ENCODE data around the gene UCP3.
"Not testable (repeated sequence)": the region's sequence is repeated elsewhere in the genome, so short reads cannot be mapped to it uniquely, and the experiment has no call there.

Gene UCP3

DNA sequence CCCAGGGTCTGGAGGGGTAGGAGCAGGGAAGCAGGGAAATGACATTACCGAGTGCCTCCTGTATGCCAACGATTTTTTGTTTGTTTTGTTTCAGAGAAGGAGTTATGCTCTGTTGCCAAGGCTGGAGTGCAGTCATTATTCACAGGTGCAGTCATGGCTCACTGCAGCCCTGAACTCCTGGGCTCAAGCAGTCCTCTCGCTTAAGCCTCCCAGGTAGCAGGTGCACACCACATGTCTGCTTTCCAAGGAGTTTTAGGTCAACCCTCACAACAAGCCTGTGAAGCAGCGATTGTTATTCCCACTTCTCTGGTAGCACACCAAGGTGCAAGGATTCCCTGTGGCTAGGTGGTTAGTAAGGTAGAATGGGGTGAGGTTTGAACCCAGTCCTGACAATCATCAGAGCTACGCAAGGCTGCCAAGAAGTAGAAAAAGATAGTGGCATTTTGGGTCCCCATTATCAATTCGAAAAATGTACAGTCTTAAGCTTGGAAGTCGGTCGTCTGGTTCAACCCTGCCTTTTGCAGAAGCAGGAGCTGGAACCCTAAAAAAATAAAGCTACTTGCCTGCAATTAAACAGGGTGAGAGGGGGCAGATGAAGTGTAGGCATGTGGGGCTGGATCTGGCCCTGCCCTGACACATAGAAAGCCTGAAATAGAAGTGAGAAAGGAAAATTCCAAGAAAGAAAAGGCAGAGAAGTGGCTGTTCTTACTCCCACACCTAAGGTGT, 9.1 kb downstream of the UCP3 start:
- no peak for DNase-seq

DNA sequence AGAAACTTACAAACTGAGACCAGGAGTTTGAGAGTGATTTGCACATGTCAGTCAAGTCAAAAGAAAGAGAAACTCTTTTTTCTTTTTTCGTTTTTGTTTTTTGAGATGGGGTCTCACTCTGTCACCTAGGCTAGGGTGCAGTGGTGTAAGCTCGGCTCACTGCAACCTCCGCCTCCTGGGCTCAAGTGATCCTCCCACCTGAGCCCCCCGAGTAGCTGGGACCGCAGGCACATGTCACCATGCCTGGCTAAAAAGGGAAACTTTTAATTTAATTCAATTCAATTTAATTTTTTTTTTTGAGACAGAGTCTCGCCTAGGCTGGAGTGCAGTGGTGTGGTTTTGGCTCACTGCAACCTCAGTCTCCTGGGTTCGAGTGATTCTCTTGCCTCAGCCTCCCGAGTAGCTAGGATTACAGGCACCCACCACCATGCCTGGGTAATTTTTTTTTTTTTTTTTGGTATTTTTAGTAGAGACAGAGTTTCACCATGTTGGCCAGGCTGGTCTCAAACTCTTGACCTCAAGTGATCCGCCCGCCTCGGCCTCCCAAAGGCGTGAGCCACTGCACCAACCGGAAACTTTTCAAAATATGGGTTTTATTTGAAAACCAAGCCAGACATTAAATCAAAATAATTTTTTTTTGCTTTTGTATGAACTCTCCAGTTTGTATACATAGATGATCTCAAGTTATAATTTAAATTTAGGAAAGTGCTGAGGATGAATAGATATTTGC, 9.9 kb downstream of the UCP3 start:
- DNase-seq = no peak

GRCh38 chr11:73997120-73997770, 11.6 kb downstream of the UCP3 start:
- no peak for DNase-seq

- DNase-seq = no peak
These were observed 12.6 kb downstream of the UCP3 start for GRCh38 chr11:73996161-73996747.

- no peak for DNase-seq
These were observed 13.2 kb downstream of the UCP3 start for GRCh38 chr11:73995731-73996130.

DNA sequence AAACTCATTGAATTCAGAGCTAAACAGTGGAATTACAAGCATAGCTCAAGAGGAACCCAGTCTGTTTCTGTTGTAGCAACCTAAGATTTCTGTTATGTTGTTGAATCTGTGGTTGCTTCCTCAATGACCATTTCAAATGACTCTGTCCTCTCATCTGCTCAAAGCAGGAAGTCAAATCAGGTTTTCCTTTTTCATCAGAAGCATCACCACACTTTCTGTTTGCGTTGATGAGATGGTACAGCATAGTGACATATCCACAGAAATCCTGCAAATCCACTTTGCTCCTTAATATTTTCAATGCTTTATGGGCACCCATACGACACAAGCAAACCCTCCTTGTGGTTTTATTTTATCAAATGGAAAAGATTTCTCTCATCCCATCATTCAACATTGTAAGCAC, 13.6 kb downstream of the UCP3 start:
- peak; percentile 26 for DNase-seq

DNA sequence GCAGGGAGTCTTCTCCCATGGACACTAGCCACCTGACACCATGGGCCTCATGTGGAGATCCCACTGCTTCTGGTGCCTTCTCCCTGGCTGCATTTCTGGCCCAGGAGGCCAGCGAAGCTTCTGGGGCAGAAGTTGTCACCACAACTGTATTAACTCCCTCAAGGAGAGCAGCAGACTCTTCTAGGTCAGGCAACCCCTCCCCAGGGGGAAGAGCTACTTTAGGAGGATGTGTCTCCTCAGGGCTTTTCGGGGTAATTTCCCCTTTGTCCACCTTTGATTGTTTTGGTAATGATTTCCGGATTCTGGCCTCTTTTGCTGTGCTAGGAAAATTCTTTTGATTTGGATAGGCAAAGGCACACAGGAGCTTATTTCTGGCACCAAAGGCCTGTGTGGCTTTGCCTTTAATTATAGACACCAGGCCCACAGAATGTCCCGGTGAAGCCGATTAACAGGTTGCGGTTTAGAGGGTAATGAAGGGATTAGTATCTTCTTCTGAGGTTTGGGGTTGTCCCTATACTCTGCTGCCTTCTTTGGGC, 17.3 kb downstream of the UCP3 start:
- no peak for DNase-seq

GRCh38 chr11:73990730-73991129, 18.2 kb downstream of the UCP3 start:
- DNase-seq = no peak

DNA sequence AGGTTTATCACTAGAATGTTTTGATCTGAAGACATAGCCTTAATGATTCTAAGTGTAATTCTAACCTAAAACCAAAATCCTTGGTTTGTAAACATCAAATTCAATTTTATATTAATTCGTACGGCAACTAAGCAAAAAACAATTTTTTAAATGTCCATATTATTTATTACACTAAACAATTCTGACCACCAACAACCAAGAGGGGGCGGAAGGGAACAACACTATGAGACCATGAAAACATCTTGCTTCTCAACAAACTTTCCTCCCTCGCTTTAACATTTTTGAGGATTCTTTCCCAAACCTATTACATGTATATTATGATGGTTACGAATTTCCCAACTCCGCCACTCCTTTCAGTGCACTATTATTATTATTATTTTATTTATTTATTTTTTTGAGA, 19.7 kb downstream of the UCP3 start:
- DNase-seq = no peak

- no peak for DNase-seq
These were observed 20.7 kb downstream of the UCP3 start for GRCh38 chr11:73988227-73988626.

DNA sequence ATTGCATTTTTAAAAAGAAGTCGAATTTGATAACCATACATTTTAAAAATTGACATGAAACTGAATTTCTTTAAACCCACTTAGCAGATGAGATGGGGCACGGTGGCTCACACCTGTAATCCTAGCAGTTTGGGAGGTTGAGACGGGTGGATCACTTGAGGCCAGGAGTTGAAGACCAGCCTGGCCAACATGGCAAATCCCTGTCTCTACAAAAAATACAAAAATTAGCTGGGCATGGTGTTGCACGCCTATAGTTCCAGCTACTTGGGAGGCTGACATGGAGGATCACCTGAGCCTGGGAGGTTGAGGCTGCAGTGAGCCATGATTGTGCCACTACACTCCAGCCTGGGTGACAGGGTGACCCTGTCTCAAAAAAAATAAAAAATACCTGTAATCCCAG, 23.2 kb downstream of the UCP3 start:
- DNase-seq = not testable (repeated sequence)

DNA sequence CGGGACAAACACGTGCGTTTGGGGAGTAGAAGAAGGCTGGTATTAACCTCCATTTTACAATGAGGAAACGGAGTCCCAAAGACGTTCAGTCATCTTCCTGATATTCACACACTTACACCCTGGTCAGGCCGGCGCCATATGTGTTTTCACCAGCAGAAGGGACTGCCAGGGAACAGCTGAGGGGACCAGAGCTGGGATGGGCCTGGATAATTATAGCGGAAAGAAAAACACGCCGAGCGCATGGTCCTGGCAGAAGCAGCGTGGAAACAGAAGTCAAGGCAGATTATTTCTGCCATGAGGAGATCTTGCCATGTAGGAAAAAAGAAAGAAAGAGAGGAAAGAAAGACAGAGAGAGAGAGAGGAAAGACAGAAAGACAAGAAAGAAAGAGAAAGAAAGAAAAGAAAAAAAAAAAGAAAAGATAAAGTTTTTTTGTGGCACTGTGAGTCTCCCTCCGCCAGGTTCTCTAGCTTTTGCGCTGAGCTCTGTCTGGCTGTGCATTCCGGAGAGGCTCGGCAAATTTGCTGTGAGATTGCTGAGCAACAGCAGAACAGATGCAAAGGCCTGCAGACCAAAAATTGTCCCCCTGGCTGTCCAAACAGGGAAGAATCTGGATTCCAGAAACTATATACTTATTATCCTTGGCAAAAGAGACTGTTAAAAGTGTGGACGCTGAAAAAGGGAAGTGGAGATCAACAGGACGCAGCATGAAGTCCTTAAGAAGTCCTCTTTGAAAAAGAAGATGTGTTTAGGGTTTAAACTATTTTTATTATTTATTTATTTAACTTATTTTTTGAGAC, 24.9 kb downstream of the UCP3 start:
- no peak for DNase-seq

DNA sequence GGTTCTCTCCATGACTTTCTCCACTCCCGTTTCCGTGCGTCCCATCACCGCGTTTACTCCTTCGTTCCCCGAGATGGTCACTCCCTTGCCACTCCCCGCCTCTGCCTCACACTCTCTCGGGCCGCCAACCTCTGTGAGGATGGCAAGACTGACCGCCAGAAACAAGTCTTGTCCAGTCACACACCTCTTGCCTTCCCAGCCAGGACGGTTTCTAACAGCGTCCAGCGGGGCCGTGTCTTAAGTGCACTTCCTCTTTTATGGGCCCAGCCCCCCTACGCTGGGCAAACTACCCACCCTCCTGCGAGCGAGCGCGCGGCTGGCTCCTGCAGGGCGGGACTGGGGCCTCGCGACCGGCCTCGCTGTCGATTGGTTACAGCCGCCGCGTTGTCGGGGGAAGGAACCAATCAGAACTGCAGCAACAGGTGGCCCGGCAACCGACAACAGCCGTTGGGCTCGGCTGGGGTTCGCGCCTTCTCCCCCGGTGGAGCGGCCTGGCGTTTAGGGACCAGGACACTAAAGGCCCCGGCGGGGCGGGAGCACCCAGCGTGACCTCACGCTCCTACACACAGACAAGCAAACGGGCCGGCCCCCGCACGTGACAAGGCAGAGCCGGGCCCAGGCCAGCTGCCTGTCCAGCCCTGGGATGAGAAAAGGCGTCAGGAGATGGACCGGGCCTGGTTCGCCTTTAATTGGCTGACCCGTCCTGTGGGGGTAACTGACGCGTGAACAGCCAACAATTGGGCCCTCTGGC, 25.7 kb downstream of the UCP3 start:
- DNase-seq = peak; percentile 96

GRCh38 chr11:73982595-73982989, 26.3 kb downstream of the UCP3 start, which contains the start of gene UCP2:
TSS of gene UCP2 (minus strand) at chr11:73982843. CDS start at chr11:73978378, 4,465 bp downstream.
- DNase-seq = peak; percentile 96

DNA sequence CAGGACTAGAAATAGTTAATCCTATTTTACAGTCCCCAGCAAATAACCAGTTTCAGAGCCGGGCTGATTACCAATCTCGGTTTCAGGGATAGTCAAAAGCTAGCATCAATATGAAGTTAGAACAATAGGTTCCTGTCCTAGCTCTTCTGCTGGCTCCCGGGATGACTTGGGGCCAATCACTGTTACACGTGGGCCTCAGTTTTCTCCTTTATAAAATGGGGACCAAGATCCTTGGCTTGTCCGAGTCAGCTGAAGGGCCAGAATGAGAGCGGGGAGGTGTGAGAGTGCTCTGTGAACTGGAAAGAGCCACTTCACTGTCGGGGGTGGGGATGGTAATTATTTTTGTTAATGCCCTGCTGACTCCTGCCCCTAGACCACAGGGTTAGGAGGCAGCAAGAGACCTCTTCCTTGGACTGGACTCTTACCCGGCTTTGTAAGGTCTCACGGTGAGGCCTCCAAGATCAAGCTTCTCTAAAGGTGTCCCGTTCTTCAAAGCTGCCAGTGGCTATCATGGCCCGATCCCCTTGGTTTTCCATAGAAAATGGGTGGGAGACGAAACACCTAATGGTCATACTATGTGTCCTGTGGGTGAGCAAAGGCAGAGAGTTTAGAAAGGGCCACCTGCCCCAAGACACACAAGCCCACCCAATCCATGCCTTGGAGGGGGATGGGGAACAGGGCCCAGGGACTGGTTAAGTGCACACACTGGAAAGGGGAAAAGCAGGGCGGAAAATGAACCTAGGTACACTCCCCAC, 27.7 kb downstream of the UCP3 start:
- no peak for DNase-seq

DNA sequence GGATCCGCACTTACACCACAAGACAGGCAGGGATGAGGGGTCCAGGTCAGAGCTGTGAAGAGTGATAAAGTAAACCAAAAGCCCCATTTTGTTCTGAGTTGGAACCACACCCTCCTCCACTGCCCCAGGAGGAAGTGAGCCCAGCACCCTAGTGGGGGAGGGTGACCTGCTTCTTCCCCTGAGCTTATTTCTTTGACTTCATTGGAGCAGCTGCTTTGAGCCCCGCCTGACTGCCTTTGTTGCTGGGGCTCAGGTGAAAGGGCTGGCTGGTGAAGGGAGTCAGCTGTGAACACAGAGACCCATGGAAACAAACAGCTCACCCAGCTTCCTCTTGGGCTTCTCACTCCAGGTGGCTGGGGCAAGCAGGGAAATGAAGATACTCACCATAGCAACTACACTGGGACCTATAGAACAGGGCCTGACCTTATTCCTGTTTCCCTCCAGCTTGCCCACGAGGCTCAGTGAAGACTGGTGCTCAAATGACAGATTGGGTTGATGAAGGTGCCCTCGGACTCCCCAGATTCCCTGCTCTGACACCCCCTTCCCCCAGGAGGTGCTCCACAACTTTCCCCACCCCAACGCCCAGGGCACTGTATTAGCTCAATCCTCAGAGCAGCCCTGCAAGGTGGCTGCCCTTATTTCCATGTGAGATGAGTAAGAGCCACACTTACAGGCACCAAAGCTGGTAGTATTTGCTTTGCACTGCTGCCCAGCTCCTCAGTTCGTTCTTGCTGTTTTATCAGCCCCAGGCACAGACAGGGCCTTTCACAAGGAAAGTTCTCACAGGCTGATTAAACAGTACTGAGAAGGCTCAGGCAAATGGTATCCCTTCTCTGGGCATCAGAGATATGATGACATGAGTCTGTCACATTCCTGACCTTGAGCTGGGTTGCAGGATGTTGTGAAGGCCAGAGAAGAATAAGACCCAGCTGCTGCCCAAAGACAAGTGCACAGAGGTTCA, 28.6 kb downstream of the UCP3 start:
- peak; percentile 48 for DNase-seq

GRCh38 chr11:73978576-73979086, 30.3 kb downstream of the UCP3 start:
- DNase-seq = no peak

GRCh38 chr11:73977856-73978519, 30.9 kb downstream of the UCP3 start:
- no peak for DNase-seq

All from KG1 (cell line).